Kidney capillary endothelial cell (primary cell): Measurements from ENCODE around the gene CD63.
A peak's percentile ranks its signal among the peaks of the same experiment; 100 is the strongest.
"Not testable (repeated sequence)": the region's sequence is repeated elsewhere in the genome, so short reads cannot be mapped to it uniquely, and the experiment has no call there.

ENCODE experiments used
- DNase-seq: peaks from one replicate; pipeline ENCODE4 v3.0.0-alpha.2; 2018; ENCODE audit warnings: low spot score

CD63 gene, protein sequence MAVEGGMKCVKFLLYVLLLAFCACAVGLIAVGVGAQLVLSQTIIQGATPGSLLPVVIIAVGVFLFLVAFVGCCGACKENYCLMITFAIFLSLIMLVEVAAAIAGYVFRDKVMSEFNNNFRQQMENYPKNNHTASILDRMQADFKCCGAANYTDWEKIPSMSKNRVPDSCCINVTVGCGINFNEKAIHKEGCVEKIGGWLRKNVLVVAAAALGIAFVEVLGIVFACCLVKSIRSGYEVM

GRCh38 chr12:55728939-55729818 lies at the start of gene CD63:
TSS of gene CD63 (minus strand) at chr12:55729009. CDS start at chr12:55728341, 668 bp downstream.
- peak; percentile 85 for DNase-seq

DNA sequence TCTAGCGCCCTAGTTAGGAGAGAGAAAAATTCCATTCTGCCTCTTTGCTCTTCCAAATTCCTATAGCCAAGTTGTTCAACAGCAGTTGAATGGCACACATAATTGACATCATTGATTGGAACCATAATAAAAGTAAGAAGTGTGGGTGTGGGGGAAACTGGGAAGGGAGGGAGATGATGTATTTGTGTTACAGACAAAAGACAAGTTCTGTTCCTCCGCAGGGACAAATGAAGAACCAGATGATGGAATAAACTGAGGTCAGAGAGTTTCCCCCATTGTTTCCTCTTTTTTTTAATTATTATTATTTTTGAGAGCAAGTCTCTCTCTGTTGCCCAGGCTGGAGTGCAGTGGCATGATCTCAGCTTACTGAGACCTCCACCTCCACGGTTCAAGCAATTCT lies 49.0 kb upstream of the CD63 start:
- no peak for DNase-seq

DNA sequence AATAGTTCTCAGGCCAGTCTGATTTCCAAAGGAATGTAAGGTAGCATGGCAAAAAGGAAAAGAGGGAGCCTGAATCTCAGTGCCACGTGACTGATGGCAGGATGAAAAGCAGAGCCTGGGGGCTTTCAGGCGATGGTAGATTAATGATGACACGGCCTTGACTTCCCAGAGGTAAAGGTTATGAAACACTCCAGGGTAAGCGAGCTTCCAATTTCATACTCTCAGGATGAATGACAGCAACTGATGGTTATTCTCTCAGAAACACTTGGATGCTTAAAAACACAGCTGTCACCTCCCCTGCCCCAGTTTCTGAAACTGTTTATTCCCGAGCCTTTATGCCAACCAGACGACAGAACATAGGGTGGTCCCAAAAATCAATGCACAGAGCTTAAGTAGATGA lies 42.9 kb upstream of the CD63 start:
- DNase-seq, result no peak

DNA sequence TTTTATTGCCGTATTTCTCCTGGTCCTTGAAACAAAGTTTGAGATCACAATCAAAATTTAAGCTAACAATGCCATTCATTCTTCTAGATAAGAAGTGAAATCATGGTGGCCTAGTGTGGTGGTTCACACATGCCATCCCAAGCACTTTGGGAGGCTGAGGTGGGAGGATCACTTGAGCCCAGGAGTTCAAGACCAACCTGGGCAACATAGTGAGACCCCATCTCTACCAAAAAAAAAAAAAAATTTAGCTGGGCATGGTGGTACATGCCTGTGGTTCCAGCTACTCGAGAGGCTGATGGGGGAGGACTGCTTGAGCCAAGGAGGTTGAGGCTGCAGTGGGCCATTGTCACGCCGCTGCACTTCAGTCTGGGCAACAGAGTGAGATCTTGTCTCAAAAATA lies 38.3 kb upstream of the CD63 start:
- no peak for DNase-seq

- DNase-seq, result no peak
Observed at GRCh38 chr12:55765736-55766290, 37.0 kb upstream of the CD63 start.

- DNase-seq, result no peak
Observed at GRCh38 chr12:55762646-55763045, 33.8 kb upstream of the CD63 start.

DNA sequence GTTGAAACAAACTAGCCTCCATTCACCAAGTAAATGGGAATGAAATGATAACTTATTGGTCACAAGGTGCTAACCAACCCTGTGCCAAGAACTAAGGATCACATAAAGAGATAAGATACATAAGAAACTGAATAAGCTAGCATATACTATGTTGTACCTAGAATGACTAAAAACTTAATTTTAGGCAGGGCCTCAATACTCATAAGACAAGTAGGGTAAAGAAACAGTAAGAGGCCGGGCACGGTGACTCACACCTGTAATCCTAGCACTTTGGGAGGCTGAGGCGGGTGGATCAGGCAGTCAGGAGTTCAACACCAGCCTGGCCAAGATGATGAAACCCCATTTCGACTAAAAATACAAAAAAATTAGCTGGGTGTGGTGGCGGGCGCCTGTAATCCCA lies 31.9 kb upstream of the CD63 start:
- no peak for DNase-seq

GRCh38 chr12:55758575-55758974 lies 29.8 kb upstream of the CD63 start:
- DNase-seq, result not testable (repeated sequence)

- DNase-seq, result no peak
Observed at GRCh38 chr12:55757701-55758100, 28.9 kb upstream of the CD63 start.

DNA sequence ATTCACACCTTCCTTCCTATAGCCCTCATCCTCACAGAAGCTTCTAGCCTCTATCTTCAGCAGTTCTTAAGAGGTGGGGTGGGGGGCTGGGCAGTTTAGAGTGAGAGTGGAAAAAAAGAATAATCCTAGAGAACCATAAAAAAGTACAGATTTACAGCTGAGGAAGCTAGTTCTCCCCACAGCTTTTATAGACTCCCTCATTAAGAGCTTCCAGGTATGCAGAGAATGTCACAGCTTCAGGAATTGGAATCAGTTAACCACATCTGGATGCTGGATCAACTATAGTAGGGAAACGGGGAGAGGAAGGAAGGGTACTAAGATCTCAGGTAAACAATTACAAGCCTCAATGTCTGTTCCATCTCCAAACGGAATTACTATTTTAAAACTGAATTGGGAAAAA lies 26.4 kb upstream of the CD63 start:
- DNase-seq, result no peak

- no peak for DNase-seq
Observed at GRCh38 chr12:55748230-55748993, 19.6 kb upstream of the CD63 start.

- DNase-seq, result no peak
Observed at GRCh38 chr12:55746913-55747231, 18.1 kb upstream of the CD63 start.

GRCh38 chr12:55746174-55746912 lies 17.5 kb upstream of the CD63 start:
- no peak for DNase-seq

DNA sequence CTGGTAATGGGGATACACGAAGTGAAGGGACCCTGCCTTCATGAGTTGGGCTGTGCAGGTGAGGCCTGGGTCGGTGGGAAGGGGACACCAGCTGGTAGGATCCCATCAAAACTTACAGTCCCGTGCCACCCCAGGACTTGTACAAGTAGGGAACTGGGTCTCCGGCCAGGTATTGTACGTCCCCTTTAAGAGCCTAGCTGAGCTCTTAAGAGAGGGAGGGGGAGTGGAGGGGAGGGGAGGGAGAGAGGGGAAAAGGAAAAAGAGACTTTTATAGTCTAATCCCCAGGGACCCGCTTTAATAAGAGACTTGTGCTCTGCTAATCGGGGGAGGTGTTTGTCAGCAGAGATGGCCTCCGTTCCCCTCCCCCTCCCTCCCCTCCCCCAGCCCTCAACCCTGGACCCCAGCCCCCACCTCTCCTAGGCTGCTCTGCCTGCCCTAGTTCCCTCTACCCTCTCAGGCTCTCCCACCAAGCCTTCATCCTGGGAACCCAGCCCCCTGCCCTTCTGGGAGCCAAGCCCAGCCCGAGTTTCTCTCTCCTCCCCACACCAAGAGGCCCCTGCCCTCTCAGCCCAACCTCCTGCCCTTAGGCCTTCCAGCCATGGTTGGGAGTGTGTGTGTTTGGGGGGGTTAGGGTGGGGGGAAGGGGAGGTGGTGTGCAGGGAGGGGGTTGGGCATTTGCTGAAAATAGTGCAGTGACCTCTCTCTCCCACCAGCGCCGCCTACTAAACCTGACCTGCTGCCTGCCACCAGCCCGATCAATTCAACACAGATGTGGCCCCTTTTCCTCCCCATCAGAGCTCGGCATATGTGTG lies 16.8 kb upstream of the CD63 start:
- no peak for DNase-seq

DNA sequence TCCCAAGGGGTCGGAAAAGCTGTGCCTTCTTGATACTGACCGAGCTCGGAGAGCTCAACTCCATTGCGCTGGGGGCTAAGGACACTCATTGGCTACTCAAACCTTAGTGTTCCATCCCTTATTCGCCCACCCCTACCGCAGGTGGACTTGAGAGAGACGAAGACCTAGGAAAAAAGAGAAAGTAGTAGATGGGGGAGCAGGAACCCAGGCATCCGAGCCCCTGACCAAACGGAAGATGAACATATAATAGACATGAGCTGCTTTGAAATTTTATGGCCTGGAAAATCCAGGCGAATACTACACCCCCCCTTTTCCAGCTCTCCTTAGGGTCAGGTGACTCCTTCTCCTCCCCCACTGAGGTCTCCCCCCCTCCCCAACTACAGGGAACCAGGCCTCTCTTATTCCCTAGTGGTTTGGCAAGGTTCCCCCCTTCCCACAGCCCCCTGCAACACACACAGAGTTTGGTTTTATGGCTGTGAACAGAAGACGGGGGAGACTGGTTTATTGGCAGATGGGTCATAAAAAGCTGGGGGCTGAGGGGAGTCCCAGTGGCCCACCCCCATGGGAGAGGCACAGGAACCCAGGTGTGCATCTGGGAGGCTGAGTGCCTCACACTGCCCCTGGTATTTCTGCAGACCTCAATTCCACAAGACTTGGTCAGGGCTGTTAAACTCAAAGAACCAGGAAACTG lies 15.7 kb upstream of the CD63 start:
- no peak for DNase-seq

GRCh38 chr12:55743406-55744339 lies 14.9 kb upstream of the CD63 start:
- peak; percentile 61 for DNase-seq

GRCh38 chr12:55742719-55743405 lies 14.1 kb upstream of the CD63 start, which contains the start of gene GDF11:
TSS of gene GDF11 (plus strand) at chr12:55743122. CDS start at chr12:55743317, 195 bp downstream.
- peak; percentile 43 for DNase-seq

DNA sequence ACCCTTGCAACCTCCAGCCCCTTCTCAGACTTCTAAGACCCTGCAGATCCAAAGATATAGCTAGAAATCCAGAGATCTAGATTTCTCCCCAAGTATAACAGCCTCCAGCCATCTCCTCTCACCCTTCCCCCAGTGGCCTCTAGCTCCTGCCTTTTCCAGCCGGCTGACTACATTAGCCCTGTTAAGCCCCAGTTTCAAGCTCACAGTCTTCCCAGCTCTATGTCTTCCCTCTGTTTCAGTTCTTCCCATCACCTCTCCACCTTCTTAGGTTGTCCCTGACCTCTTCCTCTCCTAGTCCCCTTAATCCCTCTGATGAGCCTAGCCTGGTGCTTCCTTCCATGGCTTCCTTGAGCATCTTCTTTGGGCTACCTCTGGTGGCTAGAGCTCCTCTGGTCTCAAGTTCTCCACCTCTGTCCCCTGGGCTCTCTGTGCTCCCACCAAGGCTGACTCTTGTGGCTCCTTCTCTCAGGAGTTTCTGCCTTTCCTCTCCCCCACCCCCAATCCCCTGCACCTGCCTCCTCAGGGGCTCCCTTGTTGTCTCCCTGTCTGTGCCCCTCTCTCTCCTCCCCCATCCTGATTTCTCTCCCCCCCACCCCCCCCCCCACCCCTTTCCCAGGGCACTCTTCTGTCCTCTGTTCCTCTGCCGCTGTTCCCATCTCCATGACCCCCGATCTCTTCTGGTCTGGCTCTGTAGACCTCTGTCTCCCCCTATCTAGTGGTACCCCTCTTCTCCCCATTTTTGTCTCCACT lies 13.3 kb upstream of the CD63 start:
- DNase-seq, result no peak
